AG10803 (cell line): ENCODE data around the gene SLC4A3.

Experiments
- DNase-seq: peaks from one replicate; pipeline ENCODE4 v3.0.0; 2010; ENCODE audit warnings: low read depth
- H3K4me3 ChIP-seq: 2 replicates; pipeline ENCODE4 v1.5.1; 2011; ENCODE audit warnings: mild to moderate bottlenecking, low read length, control low read depth
- CTCF ChIP-seq: conservative IDR thresholded peaks from 2 replicates; pipeline ENCODE4 v1.5.1; 2011; ENCODE audit warnings: mild to moderate bottlenecking, low read length, control low read depth, inconsistent platforms

Gene SLC4A3

GRCh38 chr2:219638217-219638947 lies 11.0 kb downstream of the SLC4A3 start:
- no peak overlapping the region for H3K4me3 ChIP-seq
- DNase-seq: no peak
- TF ChIP-seq CTCF: peak; percentile 47

GRCh38 chr2:219638948-219639755 lies 11.7 kb downstream of the SLC4A3 start:
- peak; percentile 91 for DNase-seq
- no peak for TF ChIP-seq CTCF
- H3K4me3 ChIP-seq: no peak overlapping the region

- no peak for DNase-seq
- TF ChIP-seq CTCF: no peak
- no peak overlapping the region for H3K4me3 ChIP-seq
These were observed 14.1 kb downstream of the SLC4A3 start for GRCh38 chr2:219641390-219642068.

- H3K4me3 ChIP-seq: no peak overlapping the region
- TF ChIP-seq CTCF: no peak
- no peak for DNase-seq
These were observed 14.6 kb downstream of the SLC4A3 start for GRCh38 chr2:219642069-219642454.

GRCh38 chr2:219642465-219643083 lies 15.1 kb downstream of the SLC4A3 start:
- peak; percentile 97 for DNase-seq
- no peak overlapping the region for H3K4me3 ChIP-seq
- peak; percentile 100 for TF ChIP-seq CTCF

- no peak overlapping the region for H3K4me3 ChIP-seq
- no peak for TF ChIP-seq CTCF
- no peak for DNase-seq
These were observed 15.6 kb downstream of the SLC4A3 start for GRCh38 chr2:219643084-219643473.
